CD4-positive, alpha-beta T cell treated with Interleukin-15 for 1 hour (primary cell): ENCODE data around the gene SLC39A13.

Experiments used
- DNase-seq: peaks from one replicate; pipeline ENCODE4 v3.0.0-alpha.2; 2020

Gene SLC39A13

GRCh38 chr11:47461876-47462275, 53.5 kb downstream of the SLC39A13 start:
- no peak for DNase-seq

- no peak for DNase-seq
These were observed 56.1 kb downstream of the SLC39A13 start for GRCh38 chr11:47464483-47464882.
